Amniotic stem cell (primary cell): Measurements from ENCODE around the gene TMEM106B.
"Not testable (repeated sequence)": the region's sequence is repeated elsewhere in the genome, so short reads cannot be mapped to it uniquely, and the experiment has no call there.

Experiments
- DNase-seq: peaks from one replicate; lab custom pipeline; 2025; lab: John Stamatoyannopoulos, UW

The TMEM106B gene

GRCh38 chr7:12211054-12211710, at the start of gene TMEM106B:
Gene TMEM106B, plus strand, starts transcription at chr7:12211294. Its CDS starts 3,517 bp downstream, at chr7:12214811.
- peak; percentile 81 for DNase-seq

- peak; percentile 3 for DNase-seq
Measured at GRCh38 chr7:12162415-12163113, 48.5 kb upstream of the TMEM106B start.

GRCh38 chr7:12168065-12168464, 43.0 kb upstream of the TMEM106B start:
- not testable (repeated sequence) for DNase-seq

- DNase-seq = not testable (repeated sequence)
Measured at GRCh38 chr7:12169981-12170820, 40.9 kb upstream of the TMEM106B start.

GRCh38 chr7:12173671-12174070, 37.4 kb upstream of the TMEM106B start:
- DNase-seq = no peak

GRCh38 chr7:12174931-12175330, 36.2 kb upstream of the TMEM106B start:
- no peak for DNase-seq

GRCh38 chr7:12178317-12178716, 32.8 kb upstream of the TMEM106B start:
- no peak for DNase-seq

GRCh38 chr7:12194426-12194825, 16.7 kb upstream of the TMEM106B start:
- DNase-seq = no peak

- no peak for DNase-seq
Measured at GRCh38 chr7:12196386-12196785, 14.7 kb upstream of the TMEM106B start.

- no peak for DNase-seq
Measured at GRCh38 chr7:12199363-12199762, 11.7 kb upstream of the TMEM106B start.

- no peak for DNase-seq
Measured at GRCh38 chr7:12207046-12207445, 4.0 kb upstream of the TMEM106B start.

GRCh38 chr7:12209221-12209620, 1.9 kb upstream of the TMEM106B start:
- DNase-seq = no peak

- DNase-seq = no peak
Measured at GRCh38 chr7:12210179-12211053, 678 bp upstream of the TMEM106B start.

GRCh38 chr7:12211711-12212485, 804 bp downstream of the TMEM106B start:
- no peak for DNase-seq

- no peak for DNase-seq
Measured at GRCh38 chr7:12217311-12217710, 6.2 kb downstream of the TMEM106B start.

GRCh38 chr7:12220389-12221046, 9.4 kb downstream of the TMEM106B start:
- DNase-seq = no peak

GRCh38 chr7:12221414-12221813, 10.3 kb downstream of the TMEM106B start:
- DNase-seq = no peak

- no peak for DNase-seq
Measured at GRCh38 chr7:12222889-12223579, 11.9 kb downstream of the TMEM106B start.

- DNase-seq = not testable (repeated sequence)
Measured at GRCh38 chr7:12225017-12225416, 13.9 kb downstream of the TMEM106B start.

GRCh38 chr7:12226756-12227155, 15.7 kb downstream of the TMEM106B start:
- DNase-seq = no peak
